MM.1S (cell line): Measurements from ENCODE around the gene ZNF619.

Experiments used
- DNase-seq: peaks from one replicate; pipeline ENCODE4 v3.0.0-alpha.2; 2015
- H2AFZ ChIP-seq: fragments of 300-600 bp; sonication (generic); 2 replicates; pipeline ENCODE4 v1.6.0; 2016; ENCODE audit warnings: antibody characterized with exemption, low read length
- H3F3A ChIP-seq: fragments of 300-600 bp; sonication (generic); 2 replicates; pipeline ENCODE4 v1.6.1; 2016; ENCODE audit warnings: mild to moderate bottlenecking, antibody characterized with exemption, low read length, moderate library complexity, mixed read lengths; ENCODE audit not compliant: insufficient read depth
- H3K27ac ChIP-seq: fragments of 300-600 bp; sonication (generic); 2 replicates; pipeline ENCODE4 v1.5.1; 2016; ENCODE audit warnings: mild to moderate bottlenecking, low read length
- H3K27me3 ChIP-seq: fragments of 300-600 bp; sonication (generic); replicated peaks from 2 replicates; pipeline ENCODE4 v1.6.0; 2016; ENCODE audit warnings: low read length; ENCODE audit not compliant: insufficient read depth
- H3K36me3 ChIP-seq: fragments of 300-600 bp; sonication (generic); replicated peaks from 2 replicates; pipeline ENCODE4 v1.6.1; 2016; ENCODE audit warnings: mild to moderate bottlenecking, low read length, mixed read lengths; ENCODE audit not compliant: insufficient read depth
- H3K4me1 ChIP-seq: fragments of 300-600 bp; sonication (generic); 2 replicates; pipeline ENCODE4 v1.6.1; 2016; ENCODE audit warnings: low read length, mixed read lengths
- H3K4me2 ChIP-seq: fragments of 300-600 bp; sonication (generic); 2 replicates; pipeline ENCODE4 v1.6.0; 2016; ENCODE audit warnings: low read depth, low read length
- H3K4me3 ChIP-seq: fragments of 300-600 bp; sonication (generic); 2 replicates; pipeline ENCODE4 v1.5.1; 2016; ENCODE audit warnings: low read length, mixed read lengths
- H3K79me2 ChIP-seq: fragments of 300-600 bp; sonication (generic); 2 replicates; pipeline ENCODE4 v1.6.1; 2016; ENCODE audit warnings: mixed run types, low read length, mixed read lengths
- H3K9ac ChIP-seq: fragments of 300-600 bp; sonication (generic); 2 replicates; pipeline ENCODE4 v1.6.1; 2016; ENCODE audit warnings: low read length, mixed read lengths
- H3K9me2 ChIP-seq: fragments of 300-600 bp; sonication (generic); replicated peaks from 2 replicates; pipeline ENCODE4 v1.6.1; 2016; ENCODE audit warnings: mild to moderate bottlenecking, low read length, mixed read lengths; ENCODE audit not compliant: insufficient read depth
- H3K9me3 ChIP-seq: fragments of 300-600 bp; sonication (generic); replicated peaks from 2 replicates; pipeline ENCODE4 v1.6.1; 2016; ENCODE audit warnings: mild to moderate bottlenecking, low read length, mixed read lengths; ENCODE audit not compliant: insufficient read depth
- H4K20me1 ChIP-seq: fragments of 300-600 bp; sonication (generic); 2 replicates; pipeline ENCODE4 v1.6.1; 2016; ENCODE audit warnings: mild to moderate bottlenecking, low read length, moderate library complexity, mixed read lengths; ENCODE audit not compliant: insufficient read depth
- CTCF ChIP-seq: fragments of 300-600 bp; sonication (generic); IDR thresholded peaks from 2 replicates; pipeline ENCODE4 v1.5.1; 2016; ENCODE audit warnings: antibody characterized with exemption, low read length, mixed read lengths
- EZH2 ChIP-seq: fragments of 300-600 bp; sonication (generic); optimal IDR thresholded peaks from 2 replicates; pipeline ENCODE3; 2017; ENCODE audit warnings: low read depth, mild to moderate bottlenecking, antibody characterized with exemption, low read length, mixed read lengths
- EZH2phosphoT487 ChIP-seq: fragments of 300-600 bp; sonication (generic); IDR thresholded peaks from 2 replicates; pipeline ENCODE4 v1.6.1; 2018; ENCODE audit warnings: antibody characterized with exemption, low read length

ZNF619 gene

DNA sequence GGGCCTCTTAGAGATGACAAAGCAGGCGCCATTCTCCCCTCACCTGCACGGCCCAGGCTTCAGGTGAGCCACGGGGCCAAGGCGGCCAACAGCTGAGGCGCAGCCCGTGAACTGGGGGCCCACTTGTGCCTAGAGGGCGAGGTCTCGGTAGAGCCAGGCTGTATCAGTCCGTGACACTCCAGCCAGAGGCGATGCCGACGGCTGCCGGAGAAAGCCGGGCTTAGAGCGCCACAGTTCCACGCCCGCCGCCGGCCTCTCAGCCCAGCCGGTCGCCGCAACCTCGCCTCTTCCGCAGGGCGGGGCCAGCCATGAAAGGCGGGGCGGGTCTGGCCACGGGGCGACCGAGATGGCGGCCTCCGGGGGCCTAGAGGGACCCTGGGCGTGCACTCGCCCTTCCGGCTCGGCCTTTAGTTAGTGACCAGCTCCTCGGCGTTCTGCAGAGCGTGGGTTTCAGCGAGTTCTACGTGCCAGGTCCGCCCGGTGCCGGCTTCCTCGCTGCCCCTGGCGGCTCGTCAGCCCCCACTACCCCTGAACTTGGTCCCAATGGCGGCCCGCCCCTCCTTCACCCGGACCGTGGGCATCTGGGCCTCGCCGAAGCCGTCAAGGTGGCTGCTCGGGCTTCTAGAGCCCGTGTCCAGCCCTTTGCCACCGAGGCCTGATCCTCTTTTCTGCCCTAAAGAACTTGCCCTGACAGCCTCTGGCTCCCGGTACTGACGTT is 47.8 kb downstream of the ZNF619 start, which contains the start of gene ZNF621:
Gene ZNF621, plus strand, starts transcription at position 393 of the 718 bp plus-strand sequence. CDS start 881 bp downstream, outside the sequence.
- no peak for TF ChIP-seq EZH2phosphoT487
- 0 out of 2 replicates have a peak, but pooled peaks have one; percentile 9 for TF ChIP-seq CTCF
- Histone ChIP-seq H3F3A (no peaks in the 10 kb centered on the region), H2AFZ (peak within 1 kb of the TSS; percentile 97), H3K27ac (peak within 1 kb of the TSS; percentile 46; the same call in 1 of the 2 replicates), H3K9me2 (no peaks in the 10 kb centered on the region), H3K9me3 (no peaks in the 10 kb centered on the region), H3K4me1 (peaks cover 6% of the 10 kb centered on the region; the same call in 1 of the 2 replicates), H4K20me1 (no peaks in the 10 kb centered on the region), H3K9ac (peak within 1 kb of the TSS; percentile 93), H3K36me3 (no peaks in the 10 kb centered on the region), H3K79me2 (peaks cover 5% of the 10 kb centered on the region; the same call in 1 of the 2 replicates), H3K4me3 (peak within 1 kb of the TSS; percentile 95), H3K4me2 (peak within 1 kb of the TSS; percentile 96), H3K27me3 (no peaks in the 10 kb centered on the region)
- peak; percentile 87 for DNase-seq

- peaks cover 6% of the 10 kb centered on the region; the same call in 1 of the 2 replicates for H3K4me1 ChIP-seq
- no peak overlapping the region for H3K4me2 ChIP-seq
- H3K27me3 ChIP-seq, result no peaks in the 10 kb centered on the region
- no peak overlapping the region for H2AFZ ChIP-seq
- H3K79me2 ChIP-seq, result peaks cover 5% of the 10 kb centered on the region; the same call in 1 of the 2 replicates
- H3F3A ChIP-seq, result no peaks in the 10 kb centered on the region
- no peak overlapping the region for H3K4me3 ChIP-seq
- no peaks in the 10 kb centered on the region for H3K9me2 ChIP-seq
- no peaks in the 10 kb centered on the region for H3K9me3 ChIP-seq
- no peak overlapping the region for H3K27ac ChIP-seq
- 0 out of 2 replicates have a peak, but pooled peaks cover 5% of the 10 kb centered on the region for H3K36me3 ChIP-seq
- no peak overlapping the region for H3K9ac ChIP-seq
- DNase-seq, result no peak
- H4K20me1 ChIP-seq, result no peaks in the 10 kb centered on the region
- TF ChIP-seq EZH2, result no peak
- no peak for TF ChIP-seq EZH2phosphoT487
- TF ChIP-seq CTCF, result no peak
Observed at GRCh38 chr3:40528426-40528825, 51.5 kb downstream of the ZNF619 start.

- H3K4me3 ChIP-seq, result no peak overlapping the region
- no peaks in the 10 kb centered on the region for H3F3A ChIP-seq
- H2AFZ ChIP-seq, result no peak overlapping the region
- H3K9ac ChIP-seq, result no peak overlapping the region
- H3K79me2 ChIP-seq, result no peaks in the 10 kb centered on the region
- TF ChIP-seq EZH2, result no peak
- TF ChIP-seq CTCF, result no peak
- TF ChIP-seq EZH2phosphoT487, result no peak
- no peaks in the 10 kb centered on the region for H3K9me2 ChIP-seq
- H4K20me1 ChIP-seq, result no peaks in the 10 kb centered on the region
- H3K4me1 ChIP-seq, result no peaks in the 10 kb centered on the region
- no peak for DNase-seq
- H3K27me3 ChIP-seq, result no peaks in the 10 kb centered on the region
- H3K36me3 ChIP-seq, result 0 out of 2 replicates have a peak, but pooled peaks cover 5% of the 10 kb centered on the region
- no peak overlapping the region for H3K27ac ChIP-seq
- no peak overlapping the region for H3K4me2 ChIP-seq
- no peaks in the 10 kb centered on the region for H3K9me3 ChIP-seq
Observed at GRCh38 chr3:40532252-40532651, 55.3 kb downstream of the ZNF619 start.
